GM23338 (cell line): ENCODE measurements around the gene SLC30A3.

Source experiments
- CREB1 ChIP-seq: fragments of 250-450 bp; sonication (Bioruptor Pico); IDR thresholded peaks from 2 replicates; pipeline ENCODE4 v1.5.0; 2020; ENCODE audit warnings: low read depth, mild to moderate bottlenecking, moderate library complexity
- EZH2 ChIP-seq: fragments of 200-600 bp; sonication (generic); IDR thresholded peaks from one replicate; pipeline ENCODE4 v1.8.0; 2017; ENCODE audit warnings: antibody characterized with exemption, mild to moderate bottlenecking, low read depth; ENCODE audit not compliant: unreplicated experiment
- EZH2phosphoT487 ChIP-seq: fragments of 200-600 bp; sonication (generic); IDR thresholded peaks from one replicate; pipeline ENCODE4 v1.8.1; 2018; ENCODE audit warnings: antibody characterized with exemption; ENCODE audit not compliant: unreplicated experiment
- JUNB ChIP-seq: IDR thresholded peaks from one replicate; pipeline ENCODE4 v1.6.1; 2016; ENCODE audit warnings: antibody characterized with exemption; ENCODE audit not compliant: unreplicated experiment
- NANOG ChIP-seq: IDR thresholded peaks from 2 replicates; pipeline ENCODE4 v1.6.1; 2016; ENCODE audit warnings: antibody characterized with exemption, borderline replicate concordance
- POLR2AphosphoS5 ChIP-seq: IDR thresholded peaks from 2 replicates; pipeline ENCODE4 v1.6.1; 2016; ENCODE audit warnings: antibody characterized with exemption, low read depth
- STAT1 ChIP-seq: IDR thresholded peaks from one replicate; pipeline ENCODE4 v1.6.1; 2016; ENCODE audit warnings: antibody characterized with exemption; ENCODE audit not compliant: unreplicated experiment
- ZNF114 ChIP-seq: fragments of 250-450 bp; sonication (Bioruptor Pico); IDR thresholded peaks from 2 replicates; pipeline ENCODE4 v1.5.0; 2020; ENCODE audit warnings: mild to moderate bottlenecking, moderate library complexity
- ZNF331 ChIP-seq: fragments of 250-450 bp; sonication (Bioruptor Pico); IDR thresholded peaks from 2 replicates; pipeline ENCODE4 v1.5.0; 2020; ENCODE audit warnings: low read depth, mild to moderate bottlenecking, moderate library complexity
- TF ChIP-seq, protein P1 (sequence below), 2 experiments: fragments of 200-600 bp in 1 of 2; sonication (generic) in 1 of 2; conservative IDR thresholded peaks; 2 replicates each; pipeline versions ENCODE4 v1.5.1 to v1.6.1; 2016 to 2017; ENCODE audit warnings: antibody characterized with exemption in 2 of 2, low read depth in 2 of 2, mild to moderate bottlenecking in 2 of 2, moderate library complexity in 1 of 2
- TF ChIP-seq, protein P2 (sequence below): IDR thresholded peaks from 2 replicates; pipeline ENCODE4 v1.6.1; 2016; ENCODE audit warnings: antibody characterized with exemption
- TF ChIP-seq, protein P3 (sequence below): IDR thresholded peaks from one replicate; pipeline ENCODE4 v1.6.1; 2018; ENCODE audit warnings: antibody characterized with exemption; ENCODE audit not compliant: unreplicated experiment
- TF ChIP-seq, protein P4 (sequence below): fragments of 250-450 bp; sonication (Bioruptor Pico); IDR thresholded peaks from 2 replicates; pipeline ENCODE4 v1.5.0; 2020; ENCODE audit warnings: mild to moderate bottlenecking, moderate library complexity

DNA sequence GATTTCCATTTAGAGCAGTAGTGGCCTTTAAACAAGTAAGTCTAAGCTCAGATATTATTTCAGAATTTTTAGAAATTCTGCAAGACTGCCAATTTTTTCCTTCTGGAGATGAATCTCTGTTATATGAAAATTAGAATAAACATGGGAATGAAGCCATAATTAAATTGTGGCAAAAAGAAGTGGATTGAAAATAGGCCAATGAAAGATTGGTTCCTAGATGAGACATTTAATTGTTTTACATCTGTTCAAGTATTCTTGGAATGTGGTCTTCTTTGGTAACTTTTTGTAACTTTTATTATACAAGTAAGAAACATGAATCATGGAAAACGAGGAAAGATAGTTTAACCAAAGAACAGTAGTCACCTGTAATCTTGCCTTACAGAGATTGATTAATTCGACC, 35.3 kb downstream of the SLC30A3 start:
- TF ChIP-seq, protein P1, sequence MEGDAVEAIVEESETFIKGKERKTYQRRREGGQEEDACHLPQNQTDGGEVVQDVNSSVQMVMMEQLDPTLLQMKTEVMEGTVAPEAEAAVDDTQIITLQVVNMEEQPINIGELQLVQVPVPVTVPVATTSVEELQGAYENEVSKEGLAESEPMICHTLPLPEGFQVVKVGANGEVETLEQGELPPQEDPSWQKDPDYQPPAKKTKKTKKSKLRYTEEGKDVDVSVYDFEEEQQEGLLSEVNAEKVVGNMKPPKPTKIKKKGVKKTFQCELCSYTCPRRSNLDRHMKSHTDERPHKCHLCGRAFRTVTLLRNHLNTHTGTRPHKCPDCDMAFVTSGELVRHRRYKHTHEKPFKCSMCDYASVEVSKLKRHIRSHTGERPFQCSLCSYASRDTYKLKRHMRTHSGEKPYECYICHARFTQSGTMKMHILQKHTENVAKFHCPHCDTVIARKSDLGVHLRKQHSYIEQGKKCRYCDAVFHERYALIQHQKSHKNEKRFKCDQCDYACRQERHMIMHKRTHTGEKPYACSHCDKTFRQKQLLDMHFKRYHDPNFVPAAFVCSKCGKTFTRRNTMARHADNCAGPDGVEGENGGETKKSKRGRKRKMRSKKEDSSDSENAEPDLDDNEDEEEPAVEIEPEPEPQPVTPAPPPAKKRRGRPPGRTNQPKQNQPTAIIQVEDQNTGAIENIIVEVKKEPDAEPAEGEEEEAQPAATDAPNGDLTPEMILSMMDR (conservative IDR thresholded peaks at IDR 0.05; ENCODE audit: low read depth in 2 of 2): no peak
- TF ChIP-seq NANOG (no peak), EZH2phosphoT487 (no peak), POLR2AphosphoS5 (no peak), JUNB (no peak), ZNF331 (no peak), CREB1 (CRISPR knock-in tag) (no peak), EZH2 (no peak), ZNF114 (no peak), STAT1 (no peak)
- TF ChIP-seq, protein P2, sequence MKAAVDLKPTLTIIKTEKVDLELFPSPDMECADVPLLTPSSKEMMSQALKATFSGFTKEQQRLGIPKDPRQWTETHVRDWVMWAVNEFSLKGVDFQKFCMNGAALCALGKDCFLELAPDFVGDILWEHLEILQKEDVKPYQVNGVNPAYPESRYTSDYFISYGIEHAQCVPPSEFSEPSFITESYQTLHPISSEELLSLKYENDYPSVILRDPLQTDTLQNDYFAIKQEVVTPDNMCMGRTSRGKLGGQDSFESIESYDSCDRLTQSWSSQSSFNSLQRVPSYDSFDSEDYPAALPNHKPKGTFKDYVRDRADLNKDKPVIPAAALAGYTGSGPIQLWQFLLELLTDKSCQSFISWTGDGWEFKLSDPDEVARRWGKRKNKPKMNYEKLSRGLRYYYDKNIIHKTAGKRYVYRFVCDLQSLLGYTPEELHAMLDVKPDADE: no peak
- TF ChIP-seq, protein P3, sequence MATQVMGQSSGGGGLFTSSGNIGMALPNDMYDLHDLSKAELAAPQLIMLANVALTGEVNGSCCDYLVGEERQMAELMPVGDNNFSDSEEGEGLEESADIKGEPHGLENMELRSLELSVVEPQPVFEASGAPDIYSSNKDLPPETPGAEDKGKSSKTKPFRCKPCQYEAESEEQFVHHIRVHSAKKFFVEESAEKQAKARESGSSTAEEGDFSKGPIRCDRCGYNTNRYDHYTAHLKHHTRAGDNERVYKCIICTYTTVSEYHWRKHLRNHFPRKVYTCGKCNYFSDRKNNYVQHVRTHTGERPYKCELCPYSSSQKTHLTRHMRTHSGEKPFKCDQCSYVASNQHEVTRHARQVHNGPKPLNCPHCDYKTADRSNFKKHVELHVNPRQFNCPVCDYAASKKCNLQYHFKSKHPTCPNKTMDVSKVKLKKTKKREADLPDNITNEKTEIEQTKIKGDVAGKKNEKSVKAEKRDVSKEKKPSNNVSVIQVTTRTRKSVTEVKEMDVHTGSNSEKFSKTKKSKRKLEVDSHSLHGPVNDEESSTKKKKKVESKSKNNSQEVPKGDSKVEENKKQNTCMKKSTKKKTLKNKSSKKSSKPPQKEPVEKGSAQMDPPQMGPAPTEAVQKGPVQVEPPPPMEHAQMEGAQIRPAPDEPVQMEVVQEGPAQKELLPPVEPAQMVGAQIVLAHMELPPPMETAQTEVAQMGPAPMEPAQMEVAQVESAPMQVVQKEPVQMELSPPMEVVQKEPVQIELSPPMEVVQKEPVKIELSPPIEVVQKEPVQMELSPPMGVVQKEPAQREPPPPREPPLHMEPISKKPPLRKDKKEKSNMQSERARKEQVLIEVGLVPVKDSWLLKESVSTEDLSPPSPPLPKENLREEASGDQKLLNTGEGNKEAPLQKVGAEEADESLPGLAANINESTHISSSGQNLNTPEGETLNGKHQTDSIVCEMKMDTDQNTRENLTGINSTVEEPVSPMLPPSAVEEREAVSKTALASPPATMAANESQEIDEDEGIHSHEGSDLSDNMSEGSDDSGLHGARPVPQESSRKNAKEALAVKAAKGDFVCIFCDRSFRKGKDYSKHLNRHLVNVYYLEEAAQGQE: no peak
- TF ChIP-seq, protein P4, sequence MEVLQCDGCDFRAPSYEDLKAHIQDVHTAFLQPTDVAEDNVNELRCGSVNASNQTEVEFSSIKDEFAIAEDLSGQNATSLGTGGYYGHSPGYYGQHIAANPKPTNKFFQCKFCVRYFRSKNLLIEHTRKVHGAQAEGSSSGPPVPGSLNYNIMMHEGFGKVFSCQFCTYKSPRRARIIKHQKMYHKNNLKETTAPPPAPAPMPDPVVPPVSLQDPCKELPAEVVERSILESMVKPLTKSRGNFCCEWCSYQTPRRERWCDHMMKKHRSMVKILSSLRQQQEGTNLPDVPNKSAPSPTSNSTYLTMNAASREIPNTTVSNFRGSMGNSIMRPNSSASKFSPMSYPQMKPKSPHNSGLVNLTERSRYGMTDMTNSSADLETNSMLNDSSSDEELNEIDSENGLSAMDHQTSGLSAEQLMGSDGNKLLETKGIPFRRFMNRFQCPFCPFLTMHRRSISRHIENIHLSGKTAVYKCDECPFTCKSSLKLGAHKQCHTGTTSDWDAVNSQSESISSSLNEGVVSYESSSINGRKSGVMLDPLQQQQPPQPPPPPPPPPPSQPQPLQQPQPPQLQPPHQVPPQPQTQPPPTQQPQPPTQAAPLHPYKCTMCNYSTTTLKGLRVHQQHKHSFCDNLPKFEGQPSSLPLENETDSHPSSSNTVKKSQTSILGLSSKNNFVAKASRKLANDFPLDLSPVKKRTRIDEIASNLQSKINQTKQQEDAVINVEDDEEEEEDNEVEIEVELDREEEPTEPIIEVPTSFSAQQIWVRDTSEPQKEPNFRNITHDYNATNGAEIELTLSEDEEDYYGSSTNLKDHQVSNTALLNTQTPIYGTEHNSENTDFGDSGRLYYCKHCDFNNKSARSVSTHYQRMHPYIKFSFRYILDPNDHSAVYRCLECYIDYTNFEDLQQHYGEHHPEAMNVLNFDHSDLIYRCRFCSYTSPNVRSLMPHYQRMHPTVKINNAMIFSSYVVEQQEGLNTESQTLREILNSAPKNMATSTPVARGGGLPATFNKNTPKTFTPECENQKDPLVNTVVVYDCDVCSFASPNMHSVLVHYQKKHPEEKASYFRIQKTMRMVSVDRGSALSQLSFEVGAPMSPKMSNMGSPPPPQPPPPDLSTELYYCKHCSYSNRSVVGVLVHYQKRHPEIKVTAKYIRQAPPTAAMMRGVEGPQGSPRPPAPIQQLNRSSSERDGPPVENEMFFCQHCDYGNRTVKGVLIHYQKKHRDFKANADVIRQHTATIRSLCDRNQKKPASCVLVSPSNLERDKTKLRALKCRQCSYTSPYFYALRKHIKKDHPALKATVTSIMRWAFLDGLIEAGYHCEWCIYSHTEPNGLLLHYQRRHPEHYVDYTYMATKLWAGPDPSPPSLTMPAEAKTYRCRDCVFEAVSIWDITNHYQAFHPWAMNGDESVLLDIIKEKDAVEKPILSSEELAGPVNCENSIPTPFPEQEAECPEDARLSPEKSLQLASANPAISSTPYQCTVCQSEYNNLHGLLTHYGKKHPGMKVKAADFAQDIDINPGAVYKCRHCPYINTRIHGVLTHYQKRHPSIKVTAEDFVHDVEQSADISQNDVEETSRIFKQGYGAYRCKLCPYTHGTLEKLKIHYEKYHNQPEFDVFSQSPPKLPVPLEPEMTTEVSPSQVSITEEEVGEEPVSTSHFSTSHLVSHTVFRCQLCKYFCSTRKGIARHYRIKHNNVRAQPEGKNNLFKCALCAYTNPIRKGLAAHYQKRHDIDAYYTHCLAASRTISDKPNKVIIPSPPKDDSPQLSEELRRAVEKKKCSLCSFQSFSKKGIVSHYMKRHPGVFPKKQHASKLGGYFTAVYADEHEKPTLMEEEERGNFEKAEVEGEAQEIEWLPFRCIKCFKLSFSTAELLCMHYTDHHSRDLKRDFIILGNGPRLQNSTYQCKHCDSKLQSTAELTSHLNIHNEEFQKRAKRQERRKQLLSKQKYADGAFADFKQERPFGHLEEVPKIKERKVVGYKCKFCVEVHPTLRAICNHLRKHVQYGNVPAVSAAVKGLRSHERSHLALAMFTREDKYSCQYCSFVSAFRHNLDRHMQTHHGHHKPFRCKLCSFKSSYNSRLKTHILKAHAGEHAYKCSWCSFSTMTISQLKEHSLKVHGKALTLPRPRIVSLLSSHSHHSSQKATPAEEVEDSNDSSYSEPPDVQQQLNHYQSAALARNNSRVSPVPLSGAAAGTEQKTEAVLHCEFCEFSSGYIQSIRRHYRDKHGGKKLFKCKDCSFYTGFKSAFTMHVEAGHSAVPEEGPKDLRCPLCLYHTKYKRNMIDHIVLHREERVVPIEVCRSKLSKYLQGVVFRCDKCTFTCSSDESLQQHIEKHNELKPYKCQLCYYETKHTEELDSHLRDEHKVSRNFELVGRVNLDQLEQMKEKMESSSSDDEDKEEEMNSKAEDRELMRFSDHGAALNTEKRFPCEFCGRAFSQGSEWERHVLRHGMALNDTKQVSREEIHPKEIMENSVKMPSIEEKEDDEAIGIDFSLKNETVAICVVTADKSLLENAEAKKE (CRISPR knock-in tag): no peak
